Stimulated activated naive CD8-positive, alpha-beta T cell treated with anti-CD3 and anti-CD28 coated beads, Interleukin-15, Interleukin-2, amounts not matched to agents 100 ng/mL and 50 ng/mL, for 24 hours (primary cell): Measurements from ENCODE around the gene USF2.
A peak's percentile ranks its signal among the peaks of the same experiment; 100 is the strongest.

Experiments used
- H3K27ac Mint-ChIP-seq: one replicate; pipeline ENCODE4 v1.8.0; 2021; ENCODE audit warnings: mild to moderate bottlenecking, mixed read lengths
- H3K27me3 Mint-ChIP-seq: one replicate; pipeline ENCODE4 v1.8.0; 2021; ENCODE audit warnings: mixed read lengths
- H3K36me3 Mint-ChIP-seq: one replicate; pipeline ENCODE4 v1.8.0; 2021; ENCODE audit warnings: low read depth, mixed read lengths
- H3K4me1 Mint-ChIP-seq: one replicate; pipeline ENCODE4 v1.8.0; 2021; ENCODE audit warnings: low read depth, mixed read lengths
- H3K4me3 Mint-ChIP-seq: one replicate; pipeline ENCODE4 v1.8.0; 2021; ENCODE audit warnings: mild to moderate bottlenecking, mixed read lengths
- H3K9me3 Mint-ChIP-seq: one replicate; pipeline ENCODE4 v1.8.0; 2021; ENCODE audit warnings: mixed read lengths

The USF2 gene

DNA sequence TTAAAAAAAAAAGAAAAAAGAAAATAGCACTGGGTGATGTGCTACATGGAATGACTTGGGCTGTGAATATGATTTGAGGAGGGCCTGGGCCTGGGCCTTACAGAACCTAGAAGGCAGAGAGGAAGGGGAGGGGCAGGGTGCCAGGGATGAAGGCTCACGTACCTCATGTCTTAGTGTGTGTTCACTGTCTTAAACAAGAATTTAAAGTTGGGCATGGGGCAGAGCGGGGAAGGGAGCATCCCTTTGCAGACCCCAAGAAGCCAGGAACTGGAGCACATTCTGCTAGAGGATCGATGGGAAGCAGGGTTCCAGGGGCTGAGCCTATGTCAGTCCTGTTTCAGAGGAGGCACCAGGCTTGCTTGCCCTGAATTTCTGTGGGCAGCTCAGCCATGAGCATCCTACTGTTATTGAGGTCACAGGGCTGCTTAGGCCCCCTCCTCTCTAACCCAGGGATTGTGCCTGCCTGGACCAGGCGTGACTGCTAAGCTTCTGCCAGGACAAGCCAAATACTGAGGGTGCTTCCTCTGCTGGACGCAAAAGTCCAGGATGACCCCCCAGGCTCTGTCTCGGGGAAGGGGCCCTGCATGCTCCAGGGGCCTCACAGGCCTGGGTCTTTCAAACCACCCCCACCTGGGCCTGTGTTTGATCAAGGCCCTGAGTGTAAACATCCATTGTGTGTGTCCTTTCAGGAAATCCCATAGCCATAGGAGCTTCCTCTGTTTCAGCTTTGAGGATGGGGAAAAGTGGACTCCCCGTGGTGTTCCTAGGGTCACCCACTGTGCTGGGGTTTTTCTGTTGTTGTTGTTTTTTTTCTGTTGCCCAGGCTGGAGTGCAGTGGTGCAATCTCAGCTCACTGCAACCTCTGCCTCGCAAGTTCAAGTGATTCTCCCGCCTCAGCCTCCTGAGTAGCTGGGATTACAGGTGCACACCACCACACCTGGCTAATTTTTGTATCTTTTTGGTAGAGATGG is 15.2 kb upstream of the USF2 start:
- Mint-ChIP-seq H3K27ac (no peak overlapping the region), H3K4me3 (no peak overlapping the region), H3K4me1 (peaks cover 34% of the 10 kb centered on the region), H3K9me3 (no peaks in the 10 kb centered on the region), H3K27me3 (no peaks in the 10 kb centered on the region), H3K36me3 (peaks cover 11% of the 10 kb centered on the region)

DNA sequence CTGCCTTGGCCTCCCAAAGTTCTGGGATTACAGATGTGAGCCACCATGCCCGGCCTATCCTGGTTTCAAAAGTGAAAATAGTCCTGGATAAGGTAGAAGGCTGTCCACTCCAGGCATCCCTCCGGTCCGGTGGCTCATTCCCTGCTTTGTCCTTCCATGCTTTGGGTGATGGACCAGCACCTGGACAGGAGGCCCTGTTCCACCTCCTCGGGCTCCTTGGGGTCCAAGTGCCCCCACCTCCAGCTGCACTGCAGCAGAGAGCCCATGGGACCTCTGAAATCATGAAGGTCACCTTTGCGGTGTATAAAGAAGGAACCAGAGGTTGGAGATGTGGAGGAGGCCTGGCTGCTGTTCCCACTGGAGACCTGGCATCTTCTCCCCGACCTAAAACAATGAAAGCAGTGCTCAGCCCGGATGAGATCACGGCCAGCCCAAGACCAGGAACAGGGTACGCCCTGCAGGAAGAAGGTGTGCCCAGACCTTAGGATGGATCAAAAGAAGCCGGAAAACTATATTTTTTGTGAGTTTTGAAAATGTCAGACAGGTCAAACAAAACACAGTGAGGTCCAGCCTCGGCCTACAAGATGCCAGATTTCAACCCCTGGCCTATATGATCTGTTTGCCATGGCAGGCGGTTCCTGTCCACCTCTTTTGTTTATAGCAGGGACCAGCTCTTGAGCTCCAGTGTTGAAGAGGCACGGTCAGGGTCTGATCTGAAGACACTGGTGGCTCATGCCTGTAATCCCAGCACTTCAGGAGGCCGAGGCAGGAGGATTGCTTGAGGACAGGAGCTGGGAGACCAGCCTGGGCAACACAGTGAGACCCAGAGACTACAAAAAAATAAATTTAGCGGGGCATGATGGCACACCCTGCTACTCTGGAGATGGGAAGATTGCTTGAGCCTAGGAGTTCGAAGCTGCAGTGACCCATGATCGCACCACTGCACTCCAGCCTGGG is 14.1 kb upstream of the USF2 start:
- Mint-ChIP-seq H3K27me3 (no peaks in the 10 kb centered on the region), H3K4me3 (no peak overlapping the region), H3K4me1 (peaks cover 24% of the 10 kb centered on the region), H3K27ac (no peak overlapping the region), H3K9me3 (no peaks in the 10 kb centered on the region), H3K36me3 (peaks cover 11% of the 10 kb centered on the region)

DNA sequence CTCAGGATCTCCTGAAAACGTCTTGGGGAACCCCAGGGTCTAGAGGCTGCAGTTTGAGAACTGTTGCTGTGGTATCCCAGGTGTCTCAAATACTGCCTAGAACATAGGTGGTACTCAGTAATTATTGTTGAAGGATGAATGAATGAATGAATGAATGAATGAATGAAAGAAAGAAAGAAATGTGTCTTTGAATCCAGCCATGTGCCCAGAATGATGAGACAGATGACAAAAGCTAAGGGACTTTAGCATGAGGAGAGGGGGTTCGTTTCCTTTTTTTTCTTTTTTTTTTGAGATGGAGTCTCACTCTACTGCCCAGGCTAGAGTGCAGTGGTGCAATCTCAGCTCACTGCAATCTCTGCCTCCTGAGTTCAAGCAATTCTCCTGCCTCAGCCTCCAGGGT is 12.2 kb upstream of the USF2 start:
- Mint-ChIP-seq H3K9me3 (no peaks in the 10 kb centered on the region), H3K4me3 (no peak overlapping the region), H3K27me3 (no peaks in the 10 kb centered on the region), H3K4me1 (peaks cover 16% of the 10 kb centered on the region), H3K36me3 (peaks cover 12% of the 10 kb centered on the region), H3K27ac (no peak overlapping the region)

DNA sequence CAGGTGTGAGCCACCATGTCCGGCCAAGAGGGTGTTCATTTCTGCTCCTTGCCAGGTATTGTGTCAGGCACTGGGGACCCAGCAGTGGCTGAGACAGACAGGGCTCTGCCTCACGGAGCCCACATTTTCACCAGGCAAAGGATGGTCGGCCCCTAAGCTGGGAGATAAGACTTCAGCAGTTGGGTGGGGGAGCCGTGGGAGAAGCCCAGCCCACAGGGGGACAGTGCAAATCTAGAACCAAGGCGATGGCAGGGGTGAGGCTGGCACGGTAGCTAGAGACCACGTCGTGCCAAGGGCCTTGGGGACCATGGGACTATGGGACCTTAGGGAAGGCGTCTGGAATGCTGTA is 11.7 kb upstream of the USF2 start:
- Mint-ChIP-seq H3K27ac (no peak overlapping the region), H3K4me1 (peaks cover 16% of the 10 kb centered on the region), H3K9me3 (no peaks in the 10 kb centered on the region), H3K36me3 (peaks cover 9% of the 10 kb centered on the region), H3K4me3 (no peak overlapping the region), H3K27me3 (no peaks in the 10 kb centered on the region)

DNA sequence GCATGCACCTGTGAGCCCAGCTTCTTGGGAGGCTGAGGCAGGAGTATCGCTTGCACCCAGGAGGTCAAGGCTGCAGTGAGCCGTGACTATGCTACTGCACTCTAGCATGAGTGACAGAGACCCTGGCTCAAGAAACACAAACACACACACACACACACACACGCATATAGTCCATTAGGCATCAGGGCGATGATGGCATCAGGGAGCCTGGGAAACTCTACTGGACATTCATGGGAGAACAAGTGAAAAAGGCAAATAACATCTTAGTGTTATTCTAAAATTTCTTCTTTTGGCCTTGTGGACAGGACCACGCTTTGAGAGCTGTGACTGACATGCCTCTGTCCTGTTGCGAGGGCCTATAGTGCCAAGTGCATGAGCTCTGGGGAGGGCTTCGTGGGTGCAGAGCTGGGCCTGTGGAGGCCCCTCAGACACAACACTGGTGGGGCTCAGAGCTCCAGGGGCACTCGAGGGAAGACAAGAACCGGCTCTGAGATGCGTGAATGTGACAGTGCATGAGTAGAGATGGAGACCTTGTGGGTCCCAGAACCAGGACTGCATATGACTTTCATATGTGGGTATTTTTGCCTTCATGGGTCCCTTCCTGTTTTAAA is 8.0 kb upstream of the USF2 start:
- Mint-ChIP-seq H3K27ac (no peak overlapping the region), H3K9me3 (no peaks in the 10 kb centered on the region), H3K4me1 (peaks cover 23% of the 10 kb centered on the region), H3K36me3 (peaks cover 8% of the 10 kb centered on the region), H3K4me3 (no peak overlapping the region), H3K27me3 (no peaks in the 10 kb centered on the region)

DNA sequence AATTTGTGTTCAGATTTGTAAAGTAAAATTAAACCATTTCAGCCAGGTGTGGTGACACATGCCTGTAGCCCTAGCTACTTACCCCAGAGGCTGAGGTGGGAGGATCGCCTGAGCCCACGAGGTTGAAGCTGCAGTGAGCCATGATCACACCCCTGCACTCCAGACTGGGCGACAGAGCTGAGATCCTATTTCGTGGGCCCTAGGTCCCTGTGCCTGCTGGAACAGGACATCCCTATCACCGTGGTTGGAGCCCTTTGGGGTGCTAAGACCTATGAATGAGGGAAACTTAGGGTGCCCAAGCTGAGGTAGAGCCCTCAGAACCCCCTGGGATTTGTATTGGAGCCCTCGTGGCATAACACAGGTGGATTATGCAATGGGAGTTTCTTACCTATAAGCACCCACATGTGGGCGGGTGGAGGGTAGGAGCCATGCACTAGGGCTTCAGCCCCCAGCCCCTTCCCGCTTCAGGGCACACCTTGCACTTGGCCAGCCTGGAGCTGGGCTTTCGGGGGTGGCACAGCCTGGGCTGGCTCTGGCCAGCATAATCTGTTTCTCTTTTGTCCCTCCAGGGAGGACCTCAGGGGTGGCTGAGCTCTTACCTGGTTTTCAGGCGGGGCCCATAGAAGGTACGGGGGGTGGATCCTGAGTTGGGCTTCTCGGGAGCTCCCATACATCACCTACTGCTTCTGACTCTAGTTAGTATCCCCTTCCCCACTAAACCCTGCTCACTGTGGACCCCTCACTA is 7.2 kb upstream of the USF2 start:
- peaks cover 8% of the 10 kb centered on the region for H3K36me3 Mint-ChIP-seq
- no peak overlapping the region for H3K27ac Mint-ChIP-seq
- no peak overlapping the region for H3K4me3 Mint-ChIP-seq
- H3K9me3 Mint-ChIP-seq, result no peaks in the 10 kb centered on the region
- no peaks in the 10 kb centered on the region for H3K27me3 Mint-ChIP-seq
- peaks cover 28% of the 10 kb centered on the region for H3K4me1 Mint-ChIP-seq

DNA sequence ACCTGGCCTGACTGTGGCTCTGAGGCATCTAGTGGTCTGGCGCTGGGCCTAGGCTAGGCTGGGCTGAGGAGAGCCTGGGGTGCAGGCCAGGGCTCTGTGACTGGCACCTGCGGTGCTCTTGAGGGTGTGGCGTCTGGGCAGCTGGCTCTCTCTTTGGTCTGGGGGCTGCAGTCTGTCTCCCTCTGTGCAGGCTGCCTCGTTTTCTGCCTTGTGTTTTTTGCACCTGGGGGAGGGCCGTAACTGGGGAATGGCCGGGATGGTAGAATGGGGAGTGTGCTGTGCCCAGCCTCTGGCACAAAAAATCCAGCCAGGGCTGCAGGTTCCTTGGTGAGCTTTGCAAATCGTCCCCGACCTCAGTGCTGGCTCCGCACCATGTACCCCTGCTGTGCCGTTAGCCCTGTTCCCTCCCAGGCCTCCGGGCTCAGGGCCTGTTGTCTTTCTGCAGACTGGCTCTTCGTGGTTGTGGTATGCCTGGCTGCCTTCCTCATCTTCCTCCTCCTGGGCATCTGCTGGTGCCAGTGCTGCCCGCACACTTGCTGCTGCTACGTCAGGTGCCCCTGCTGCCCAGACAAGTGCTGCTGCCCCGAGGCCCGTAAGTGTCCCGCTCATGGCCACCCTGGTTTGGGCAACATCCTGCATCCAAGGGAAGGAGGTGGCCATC is 6.5 kb upstream of the USF2 start:
- Mint-ChIP-seq H3K9me3 (no peaks in the 10 kb centered on the region), H3K27me3 (no peaks in the 10 kb centered on the region), H3K36me3 (peaks cover 8% of the 10 kb centered on the region), H3K4me3 (no peak overlapping the region), H3K27ac (peak overlapping the region; percentile 11), H3K4me1 (peaks cover 28% of the 10 kb centered on the region)

DNA sequence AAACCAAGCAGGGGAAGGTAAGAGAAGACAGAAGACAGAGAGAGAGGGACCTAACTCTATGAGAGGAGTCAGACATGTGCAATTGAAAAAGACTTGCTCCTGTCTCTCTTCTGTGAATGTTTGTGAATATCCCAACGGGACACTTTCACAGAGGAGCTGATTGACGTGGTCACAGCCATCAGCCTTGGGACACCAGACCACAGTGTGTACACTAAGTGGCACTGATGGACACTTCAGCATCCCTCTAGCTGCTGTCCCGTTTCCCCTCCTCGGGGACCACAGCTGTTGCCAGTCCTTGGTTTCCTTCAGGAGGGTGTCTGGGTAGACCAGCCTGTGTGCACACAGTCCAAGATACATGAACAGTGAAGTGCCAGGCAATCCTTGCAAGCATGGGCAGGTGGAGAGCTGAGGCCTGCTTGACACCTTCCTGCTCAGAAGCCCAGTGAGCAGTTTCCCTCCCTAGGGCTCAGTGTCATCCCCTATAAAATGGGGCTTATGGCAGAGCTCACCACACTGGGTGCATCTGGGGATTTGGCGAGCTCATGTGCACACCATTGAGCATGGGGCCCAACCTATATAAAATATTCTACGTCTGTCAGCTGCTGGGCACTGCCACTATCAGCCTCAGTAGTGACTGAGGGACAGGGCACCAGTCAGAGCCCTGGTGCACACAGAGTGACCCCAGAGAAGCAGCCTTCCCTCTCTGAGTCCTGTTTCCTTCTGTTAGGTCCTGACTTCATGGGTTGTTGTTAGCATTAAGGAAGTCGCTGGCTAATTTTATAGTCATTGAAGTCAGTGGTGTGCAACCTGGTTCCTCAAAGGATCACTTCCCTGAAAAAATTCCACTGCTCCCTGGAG is 4.3 kb upstream of the USF2 start:
- H3K9me3 Mint-ChIP-seq, result no peaks in the 10 kb centered on the region
- peaks cover 21% of the 10 kb centered on the region for H3K4me1 Mint-ChIP-seq
- H3K27ac Mint-ChIP-seq, result peak overlapping the region; percentile 84
- no peaks in the 10 kb centered on the region for H3K27me3 Mint-ChIP-seq
- H3K4me3 Mint-ChIP-seq, result no peak overlapping the region
- H3K36me3 Mint-ChIP-seq, result peaks cover 8% of the 10 kb centered on the region

DNA sequence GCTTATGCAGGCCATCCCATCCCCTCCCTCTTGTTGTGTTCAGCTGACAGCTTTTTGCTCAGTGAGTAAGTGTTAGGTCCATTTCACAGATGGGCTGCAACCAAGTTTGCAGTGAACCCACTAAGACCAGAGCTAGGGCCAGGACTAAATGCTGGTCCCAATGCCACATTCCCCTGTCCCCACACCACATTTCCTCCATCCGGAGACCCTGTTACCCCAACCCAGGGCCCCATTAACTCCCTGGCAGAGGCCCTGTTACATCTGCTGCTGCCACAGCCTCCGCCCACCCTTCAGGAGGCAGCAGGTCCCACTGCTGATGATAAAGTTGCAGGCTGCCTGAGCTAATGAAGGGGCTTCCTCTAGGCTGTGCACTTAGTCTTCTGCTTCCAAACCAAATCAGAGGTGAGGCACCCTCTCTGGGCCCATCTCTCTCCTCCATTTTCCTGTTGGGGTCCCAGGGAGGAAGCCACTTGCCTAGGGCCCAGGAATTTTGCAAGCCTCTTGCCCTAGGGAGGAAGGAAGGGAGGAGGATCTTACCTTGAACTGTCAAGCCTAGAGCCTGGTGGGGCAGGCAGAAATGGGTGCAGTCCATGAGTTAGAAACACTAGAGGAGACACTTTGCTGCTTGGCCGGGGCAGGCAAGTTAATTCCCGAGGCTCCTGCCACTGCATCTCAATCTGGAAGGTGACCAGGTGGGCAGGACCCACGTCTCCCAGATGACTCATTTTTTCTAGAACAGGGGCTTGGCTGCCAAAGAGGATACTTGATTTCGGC is 3.4 kb upstream of the USF2 start:
- H3K27me3 Mint-ChIP-seq, result no peaks in the 10 kb centered on the region

DNA sequence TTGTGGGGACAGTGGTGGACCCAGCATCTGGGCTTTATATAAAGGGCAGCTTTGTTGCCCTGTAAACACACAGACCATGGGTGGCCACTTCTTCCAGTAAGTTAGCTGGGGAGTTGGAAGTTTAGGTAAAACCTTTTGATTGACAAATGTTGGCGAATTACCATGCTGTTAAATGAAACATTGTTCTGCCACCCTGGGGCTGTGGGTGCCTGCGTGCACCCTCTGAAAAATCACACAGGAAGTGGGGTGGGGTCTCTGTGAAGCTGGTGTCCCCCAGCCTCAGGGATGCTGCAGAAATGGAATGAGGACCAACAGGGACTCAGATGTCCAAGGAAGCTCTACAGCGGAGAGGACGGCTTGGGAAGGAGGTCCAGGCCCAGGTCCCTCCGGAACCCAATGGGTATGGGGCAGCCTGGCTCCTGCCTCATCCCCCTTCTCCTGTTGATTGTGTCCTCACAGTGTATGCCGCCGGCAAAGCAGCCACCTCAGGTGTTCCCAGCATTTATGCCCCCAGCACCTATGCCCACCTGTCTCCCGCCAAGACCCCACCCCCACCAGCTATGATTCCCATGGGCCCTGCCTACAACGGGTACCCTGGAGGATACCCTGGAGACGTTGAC is 2.8 kb upstream of the USF2 start:
- Mint-ChIP-seq H3K27ac (peak overlapping the region; percentile 84), H3K4me3 (peak overlapping the region; percentile 89), H3K4me1 (peaks cover 29% of the 10 kb centered on the region), H3K36me3 (peaks cover 8% of the 10 kb centered on the region), H3K9me3 (no peaks in the 10 kb centered on the region), H3K27me3 (no peaks in the 10 kb centered on the region)

More for the DNA sequence above, 3.4 kb upstream of the USF2 start:
- Mint-ChIP-seq H3K4me3 (peak overlapping the region; percentile 89), H3K9me3 (no peaks in the 10 kb centered on the region), H3K36me3 (peaks cover 5% of the 10 kb centered on the region), H3K4me1 (peaks cover 25% of the 10 kb centered on the region), H3K27ac (peak overlapping the region; percentile 84)

DNA sequence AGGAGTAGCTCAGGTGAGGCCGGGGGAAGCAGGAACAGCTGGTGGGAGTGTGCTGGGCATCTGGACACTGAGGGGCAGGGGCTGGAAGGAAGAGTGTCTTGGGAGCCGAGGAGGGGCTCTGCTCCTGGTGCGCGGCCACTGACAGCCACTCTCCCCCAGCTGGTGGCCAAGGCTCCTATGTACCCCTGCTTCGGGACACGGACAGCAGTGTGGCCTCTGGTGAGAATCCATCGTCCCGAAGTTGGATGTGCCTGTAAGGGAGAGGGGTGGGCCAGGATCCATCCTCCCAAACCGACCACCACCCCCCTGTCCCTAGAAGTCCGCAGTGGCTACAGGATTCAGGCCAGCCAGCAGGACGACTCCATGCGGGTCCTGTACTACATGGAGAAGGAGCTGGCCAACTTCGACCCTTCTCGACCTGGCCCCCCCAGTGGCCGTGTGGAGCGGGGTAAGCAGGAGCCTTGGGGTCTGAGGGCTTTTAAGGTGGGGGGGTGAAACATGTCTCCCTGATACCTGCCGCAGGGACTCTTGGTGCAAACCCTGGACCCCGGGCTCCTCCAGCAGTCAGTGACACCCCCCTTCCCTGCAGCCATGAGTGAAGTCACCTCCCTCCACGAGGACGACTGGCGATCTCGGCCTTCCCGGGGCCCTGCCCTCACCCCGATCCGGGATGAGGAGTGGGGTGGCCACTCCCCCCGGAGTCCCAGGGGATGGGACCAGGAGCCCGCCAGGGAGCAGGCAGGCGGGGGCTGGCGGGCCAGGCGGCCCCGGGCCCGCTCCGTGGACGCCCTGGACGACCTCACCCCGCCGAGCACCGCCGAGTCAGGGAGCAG is 2.0 kb upstream of the USF2 start:
- no peaks in the 10 kb centered on the region for H3K9me3 Mint-ChIP-seq
- H3K36me3 Mint-ChIP-seq, result peaks cover 14% of the 10 kb centered on the region
- peak overlapping the region; percentile 31 for H3K27ac Mint-ChIP-seq
- H3K27me3 Mint-ChIP-seq, result no peaks in the 10 kb centered on the region
- peak overlapping the region; percentile 89 for H3K4me3 Mint-ChIP-seq
- H3K4me1 Mint-ChIP-seq, result peaks cover 32% of the 10 kb centered on the region
